ENCODE results near the gene PDGFB. TPM values are rescaled to one million over a fixed set of nuclear protein-coding genes. Genes with fewer than 3 reads are reported as not detected.

Gene PDGFB
- total and polyA plus RNA-seq, 10 donors: 1.7 to 20.5 (median 8.5) TPM

DNA sequence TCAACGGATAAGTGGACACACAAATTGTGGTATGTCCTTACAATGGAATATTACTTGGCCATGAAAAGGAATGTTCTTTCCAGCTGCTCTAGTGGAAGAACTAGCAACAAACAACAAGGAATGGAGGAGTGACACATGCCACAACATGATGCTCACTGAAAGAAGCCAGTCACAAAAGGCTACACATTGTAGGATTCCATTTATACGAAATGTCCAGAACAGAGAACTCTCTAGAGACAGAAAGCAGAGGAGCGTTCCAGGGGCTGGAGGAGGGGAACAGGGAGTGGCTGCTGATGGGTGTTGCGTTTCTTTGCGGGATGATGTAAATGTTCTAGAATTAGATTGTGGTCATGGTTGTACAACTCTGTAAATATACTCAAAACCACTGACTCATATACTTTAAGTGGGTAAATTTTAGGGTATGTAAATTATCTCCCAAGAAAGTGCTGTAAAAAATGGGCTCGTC lies 32.4 kb upstream of the PDGFB start:
- TF ChIP-seq, protein P1, sequence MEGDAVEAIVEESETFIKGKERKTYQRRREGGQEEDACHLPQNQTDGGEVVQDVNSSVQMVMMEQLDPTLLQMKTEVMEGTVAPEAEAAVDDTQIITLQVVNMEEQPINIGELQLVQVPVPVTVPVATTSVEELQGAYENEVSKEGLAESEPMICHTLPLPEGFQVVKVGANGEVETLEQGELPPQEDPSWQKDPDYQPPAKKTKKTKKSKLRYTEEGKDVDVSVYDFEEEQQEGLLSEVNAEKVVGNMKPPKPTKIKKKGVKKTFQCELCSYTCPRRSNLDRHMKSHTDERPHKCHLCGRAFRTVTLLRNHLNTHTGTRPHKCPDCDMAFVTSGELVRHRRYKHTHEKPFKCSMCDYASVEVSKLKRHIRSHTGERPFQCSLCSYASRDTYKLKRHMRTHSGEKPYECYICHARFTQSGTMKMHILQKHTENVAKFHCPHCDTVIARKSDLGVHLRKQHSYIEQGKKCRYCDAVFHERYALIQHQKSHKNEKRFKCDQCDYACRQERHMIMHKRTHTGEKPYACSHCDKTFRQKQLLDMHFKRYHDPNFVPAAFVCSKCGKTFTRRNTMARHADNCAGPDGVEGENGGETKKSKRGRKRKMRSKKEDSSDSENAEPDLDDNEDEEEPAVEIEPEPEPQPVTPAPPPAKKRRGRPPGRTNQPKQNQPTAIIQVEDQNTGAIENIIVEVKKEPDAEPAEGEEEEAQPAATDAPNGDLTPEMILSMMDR (IDR thresholded peaks at IDR 0.05 in 8 of 11, conservative IDR thresholded peaks at IDR 0.05 in 3 of 11): no peak
- TF ChIP-seq POLR2A (IDR thresholded peaks at IDR 0.05) (no peak), POLR2AphosphoS5 (IDR thresholded peaks at IDR 0.05) (no peak)
- 73 to 84% (median 75%) methylated on average over 6 of the region's 6 CpGs for WGBS, 5 donors
- no peaks in the 10 kb centered on the region for H3K36me3 ChIP-seq
- H3K27me3 ChIP-seq (replicated peaks in 1 of 7): peaks cover 0 to 26% (median 2%) of the 10 kb centered on the region in 7 donors
- peaks cover 3 to 24% (median 14%) of the 10 kb centered on the region in 6 donors for H3K4me1 ChIP-seq
- no peak overlapping the region for H3K4me3 ChIP-seq
- H3K9me3 ChIP-seq: peaks cover 0 to 6% (median 2%) of the 10 kb centered on the region in 8 donors
- peak overlapping the region in 1 of 8 donors; percentile 35 for H3K27ac ChIP-seq
- intact Hi-C loops (cut with DNase I; ENCODE audit: low total_unique reads): no loop called here
- no peak for DNase-seq

DNA sequence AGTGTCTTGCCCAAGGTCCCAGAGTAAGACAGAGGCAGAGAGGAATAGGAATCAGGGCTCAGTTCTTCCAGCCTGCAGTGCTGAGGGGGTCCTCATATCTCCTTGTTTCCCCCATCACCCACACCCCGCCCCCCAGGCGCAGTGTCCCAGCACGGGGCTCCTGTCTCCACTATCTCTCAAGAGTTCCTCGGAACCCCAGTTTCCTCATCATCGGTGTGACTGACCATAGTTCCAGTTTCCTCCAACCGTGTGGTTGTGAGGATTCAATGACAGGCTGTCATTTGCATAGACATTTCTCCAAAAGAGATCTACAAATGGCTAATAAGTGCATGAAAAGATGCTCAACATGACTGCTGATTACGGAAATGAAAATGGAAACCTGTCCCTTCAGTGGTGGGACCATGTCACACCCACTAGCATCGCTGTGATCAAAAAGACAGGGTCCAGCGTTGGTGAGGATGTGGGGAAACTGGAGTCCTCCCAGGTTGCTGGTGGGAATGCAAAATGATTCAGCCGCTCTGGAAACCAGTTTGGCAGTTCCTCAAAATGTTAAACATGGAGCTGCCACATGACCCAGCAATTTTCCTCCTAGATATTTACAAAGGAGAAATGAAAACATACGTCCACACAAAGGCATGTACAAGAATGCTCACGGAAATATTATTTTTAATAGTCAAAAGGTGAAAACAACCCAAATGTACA lies 31.8 kb upstream of the PDGFB start:
- Histone ChIP-seq H3K9me3 (peaks cover 0 to 6% (median 2%) of the 10 kb centered on the region in 8 donors), H3K36me3 (no peaks in the 10 kb centered on the region), H3K4me3 (no peak overlapping the region), H3K4me1 (peaks cover 0 to 18% (median 9%) of the 10 kb centered on the region in 6 donors), H3K27me3 (replicated peaks in 1 of 7) (peaks cover 0 to 26% (median 2%) of the 10 kb centered on the region in 7 donors), H3K27ac (peak overlapping the region in 1 of 8 donors; percentile 35)
- no peak for DNase-seq
- intact Hi-C loops (cut with DNase I; ENCODE audit: low total_unique reads): no loop called here
- TF ChIP-seq POLR2AphosphoS5 (IDR thresholded peaks at IDR 0.05): no peak
- TF ChIP-seq, protein P1 (IDR thresholded peaks at IDR 0.05 in 8 of 11, conservative IDR thresholded peaks at IDR 0.05 in 3 of 11): no peak
- TF ChIP-seq POLR2A (IDR thresholded peaks at IDR 0.05): no peak
- WGBS, 5 donors: 79 to 86% (median 82%) methylated on average over 12 of the region's 12 CpGs

DNA sequence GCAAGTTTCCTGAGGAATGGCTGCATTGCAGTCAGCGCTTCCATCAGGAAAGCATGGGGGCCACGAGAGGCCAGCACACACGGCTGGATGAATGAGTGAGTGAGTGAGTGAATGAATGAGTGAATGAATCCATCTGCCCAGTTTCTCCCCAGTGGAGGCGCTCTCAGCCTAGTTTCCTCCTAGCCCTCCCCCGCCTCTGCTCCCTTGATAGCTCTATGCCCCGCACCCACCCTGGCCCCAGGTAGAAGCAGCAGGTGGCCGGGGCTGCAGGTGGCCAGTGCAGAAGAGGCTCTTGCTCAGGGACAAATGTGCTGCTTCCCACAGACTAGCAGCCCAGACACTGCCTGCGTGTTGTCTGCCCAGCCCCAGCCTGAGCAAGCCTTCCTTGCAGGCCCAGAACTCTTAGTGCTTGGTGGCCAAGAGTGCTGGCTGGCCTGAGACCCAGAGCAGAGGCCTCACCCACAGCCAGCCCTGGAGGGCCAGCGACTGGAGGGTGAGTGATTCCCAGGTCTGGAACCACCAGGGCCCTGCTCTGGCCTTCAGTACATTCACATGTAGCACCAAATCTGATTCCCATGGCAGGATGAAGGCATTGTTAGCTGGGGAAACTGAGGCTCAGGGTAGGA lies 31.1 kb upstream of the PDGFB start:
- no peak for TF ChIP-seq POLR2A (IDR thresholded peaks at IDR 0.05)
- TF ChIP-seq POLR2AphosphoS5 (IDR thresholded peaks at IDR 0.05): no peak
- TF ChIP-seq, protein P1 (IDR thresholded peaks at IDR 0.05 in 8 of 11, conservative IDR thresholded peaks at IDR 0.05 in 3 of 11): no peak
- Histone ChIP-seq H3K36me3 (no peaks in the 10 kb centered on the region), H3K4me1 (peaks cover 0 to 13% (median 6%) of the 10 kb centered on the region in 6 donors), H3K27me3 (replicated peaks in 1 of 7) (peaks cover 0 to 26% (median 2%) of the 10 kb centered on the region in 7 donors), H3K4me3 (no peak overlapping the region), H3K27ac (no peak overlapping the region), H3K9me3 (peaks cover 0 to 10% (median 4%) of the 10 kb centered on the region in 8 donors)
- intact Hi-C loops (cut with DNase I; ENCODE audit: low total_unique reads): no loop called here
- 74 to 87% (median 82%) methylated on average over 3 to 9 of the region's 9 CpGs for WGBS, 5 donors
- no peak for DNase-seq
